Uterus (tissue), 2 donors: ENCODE results near the gene ZNF814.

Experiments
- CTCF ChIP-seq, 4 experiments: fragments of 200-600 bp in 2 of 4; fragments of 450-650 bp in 2 of 4; sonication (generic) in 2 of 4; IDR thresholded peaks; one replicate each; pipeline ENCODE4 v1.5.1; 2016 to 2019; ENCODE audit warnings: antibody characterized with exemption in 4 of 4, mild to moderate bottlenecking in 2 of 4, moderate library complexity in 1 of 4
- POLR2A ChIP-seq, 2 donors: fragments of 450-650 bp; IDR thresholded peaks; one replicate each; pipeline ENCODE4 v1.6.1; 2016; ENCODE audit warnings: antibody characterized with exemption in 2 of 2, mild to moderate bottlenecking in 1 of 2, moderate library complexity in 1 of 2

- TF ChIP-seq CTCF (IDR thresholded peaks at IDR 0.05), result no peak
- TF ChIP-seq POLR2A (IDR thresholded peaks at IDR 0.05), result no peak
These were observed 63.3 kb downstream of the ZNF814 start for GRCh38 chr19:57825511-57825910.
